K562 (cell line): ENCODE measurements around the gene DNAH8. TPM values are rescaled to one million over a fixed set of nuclear protein-coding genes. Genes with fewer than 3 reads are reported as not detected.

Experiments used
- ATAC-seq: fragments of 200-7000 bp; cut with Tn5 transposase; 3 replicates; pipeline ENCODE4 v1.9.1; 2020; ENCODE audit warnings: moderate library complexity
- BruUV-seq: library from RNA; stranded (reverse); fragments of 400-500 nt; replicated peaks from 2 replicates; lab custom pipeline; 2021; lab: Mats Ljungman, UMichigan
- CTCF ChIA-PET: fragments of 300-600 bp; formaldehyde crosslinking; extraction: SDS; loops from one replicate; lab custom pipeline; 2021; ENCODE audit warnings: low intra/inter-chr PET ratio; lab: Yijun Ruan, JAX
- POLR2A ChIA-PET: fragments of 300-600, 350-650 bp; sonication (Branson Sonifier 250); formaldehyde crosslinking; extraction: SDS; loops from one replicate; lab custom pipeline; 2021; ENCODE audit warnings: antibody characterized with exemption, inconsistent platforms; lab: Yijun Ruan, JAX
- DNase-seq, 4 experiments: peaks; one replicate each; pipeline versions ENCODE4 v3.0.0 to v3.0.0-alpha.2; 2011 to 2018; ENCODE audit warnings: low spot score in 3 of 4, mixed read lengths in 3 of 4; ENCODE audit errors: extremely low read depth in 1 of 4
- FAIRE-seq: peaks from 2 replicates; lab custom pipeline; 2011; peaks lifted over from hg19 to GRCh38; lab: Jason Lieb, UNC
- H2AFZ ChIP-seq: 2 replicates; pipeline ENCODE4 v1.6.0; 2011; ENCODE audit warnings: low read depth, low read length, control low read depth, inconsistent platforms
- H3K27ac ChIP-seq: fragments of 200-600 bp; 3 replicates; pipeline ENCODE4 v1.8.0; 2011; ENCODE audit warnings: low read depth, mild to moderate bottlenecking, control low read depth, inconsistent platforms, low read length, moderate library complexity, mixed read lengths; ENCODE audit errors: extremely low read depth
- H3K27me3 ChIP-seq, 2 experiments: fragments of 300-600 bp in 1 of 2; 2 replicates in 1 of 2; 3 replicates in 1 of 2; pipeline versions ENCODE4 v1.6.0 to v1.8.0; 2011; ENCODE audit warnings: inconsistent platforms in 2 of 2, low read length in 2 of 2, mild to moderate bottlenecking in 1 of 2, mixed read lengths in 1 of 2, moderate library complexity in 1 of 2; ENCODE audit not compliant: control insufficient read depth in 2 of 2, insufficient read depth in 2 of 2
- H3K36me3 ChIP-seq: fragments of 300-600 bp; 3 replicates; pipeline ENCODE4 v1.8.0; 2011; ENCODE audit warnings: mild to moderate bottlenecking, low read length, inconsistent platforms; ENCODE audit not compliant: control insufficient read depth, insufficient read depth
- H3K4me1 ChIP-seq, 2 experiments: fragments of 200-600 bp in 1 of 2; replicated peaks in 1 of 2; 2 replicates in 1 of 2; 3 replicates in 1 of 2; pipeline versions ENCODE4 v1.5.1 to v1.8.0; 2011; ENCODE audit warnings: inconsistent platforms in 2 of 2, low read length in 2 of 2, mild to moderate bottlenecking in 1 of 2, mixed read lengths in 1 of 2, moderate library complexity in 1 of 2; ENCODE audit not compliant: control insufficient read depth in 2 of 2, insufficient read depth in 2 of 2
- H3K4me2 ChIP-seq: 2 replicates; pipeline ENCODE4 v1.6.1; 2011; ENCODE audit warnings: low read length, control low read depth, inconsistent platforms, mixed read lengths; ENCODE audit not compliant: insufficient read depth
- H3K4me3 ChIP-seq: fragments of 200-600 bp; sonication (generic), shearing (Covaris generic); 2 replicates; pipeline ENCODE4 v1.5.1; 2016; ENCODE audit warnings: control low read depth, inconsistent platforms
- H3K79me2 ChIP-seq: fragments of 200-600 bp; 3 replicates; pipeline ENCODE4 v1.8.0; 2011; ENCODE audit warnings: low read length, inconsistent platforms; ENCODE audit not compliant: control insufficient read depth, insufficient read depth
- H3K9ac ChIP-seq, 2 experiments: 2 replicates each; pipeline versions ENCODE4 v1.6.0 to v1.6.1; 2011; ENCODE audit warnings: low read depth in 2 of 2, low read length in 2 of 2, control low read depth in 1 of 2, inconsistent platforms in 1 of 2, mild to moderate bottlenecking in 1 of 2, mixed read lengths in 1 of 2; ENCODE audit not compliant: insufficient read depth in 1 of 2
- H3K9me1 ChIP-seq: one replicate; pipeline ENCODE4 v1.6.0; 2011; ENCODE audit warnings: inconsistent platforms, mild to moderate bottlenecking, low read length, moderate library complexity; ENCODE audit not compliant: control insufficient read depth, insufficient read depth
- H3K9me3 ChIP-seq: replicated peaks from 2 replicates; pipeline ENCODE4 v1.5.1; 2011; ENCODE audit warnings: low read depth, low read length, inconsistent platforms; ENCODE audit not compliant: control insufficient read depth, insufficient read depth
- H4K20me1 ChIP-seq: replicated peaks from 2 replicates; pipeline ENCODE4 v1.6.1; 2011; ENCODE audit warnings: low read length, inconsistent platforms, mixed read lengths; ENCODE audit not compliant: control insufficient read depth, insufficient read depth
- ARHGAP35 ChIP-seq: fragments of 450-650 bp; IDR thresholded peaks from 2 replicates; pipeline ENCODE4 v1.6.1; 2018; ENCODE audit not compliant: partially characterized antibody
- ATF6 ChIP-seq: sonication (generic); formaldehyde crosslinking; IDR thresholded peaks from 2 replicates; pipeline ENCODE4 v1.4.0; 2020; ENCODE audit warnings: mild to moderate bottlenecking, missing genetic modification reagents
- BRCA1 ChIP-seq, 2 experiments: fragments of 450-650 bp in 1 of 2; sonication (generic) in 1 of 2; formaldehyde crosslinking in 1 of 2; IDR thresholded peaks; 2 replicates each; pipeline versions ENCODE4 v1.5.0 to v1.6.1; 2017 to 2020; ENCODE audit warnings: mild to moderate bottlenecking in 1 of 2, missing genetic modification reagents in 1 of 2
- FOXP1 ChIP-seq: sonication (generic); formaldehyde crosslinking; IDR thresholded peaks from 2 replicates; pipeline ENCODE4 v1.8.0; 2022; ENCODE audit warnings: mild to moderate bottlenecking, missing genetic modification reagents
- GATA2 ChIP-seq: sonication (generic); formaldehyde crosslinking; IDR thresholded peaks from 2 replicates; pipeline ENCODE4 v1.4.0; 2020; ENCODE audit warnings: mild to moderate bottlenecking, missing genetic modification reagents
- GTF2E2 ChIP-seq: fragments of 200-800 bp; sonication (Bioruptor generic); IDR thresholded peaks from 2 replicates; pipeline ENCODE4 v1.6.1; 2016; ENCODE audit warnings: missing genetic modification characterization, missing compliant biosample characterization
- HES1 ChIP-seq: fragments of 450-650 bp; IDR thresholded peaks from 2 replicates; pipeline ENCODE4 v1.6.1; 2016; ENCODE audit warnings: low read depth, mild to moderate bottlenecking, moderate library complexity
- HINFP ChIP-seq: fragments of 450-650 bp; conservative IDR thresholded peaks from 2 replicates; pipeline ENCODE4 v1.6.1; 2016; ENCODE audit warnings: missing genetic modification characterization, low read depth, mild to moderate bottlenecking, control low read depth, missing compliant biosample characterization
- HNRNPK ChIP-seq: fragments of 200-400 bp; formaldehyde crosslinking; IDR thresholded peaks from one replicate; pipeline ENCODE4 v1.6.1; 2018; ENCODE audit warnings: mild to moderate bottlenecking, low read depth, low read length; ENCODE audit not compliant: poor library complexity, severe bottlenecking
- HNRNPL ChIP-seq: fragments of 200-400 bp; formaldehyde crosslinking; IDR thresholded peaks from 2 replicates; pipeline ENCODE4 v1.6.1; 2017; ENCODE audit warnings: low read depth, mild to moderate bottlenecking, low read length
- RBBP5 ChIP-seq: fragments of 200-600 bp; sonication (generic); IDR thresholded peaks from 2 replicates; pipeline ENCODE4 v1.6.1; 2012; ENCODE audit warnings: borderline replicate concordance, mild to moderate bottlenecking, low read length, control low read depth, inconsistent platforms; ENCODE audit not compliant: insufficient read depth, poor library complexity, severe bottlenecking
- RFX7 ChIP-seq: fragments of 250-450 bp; sonication (Bioruptor Pico); IDR thresholded peaks from 2 replicates; pipeline ENCODE4 v1.5.1; 2021; ENCODE audit warnings: mild to moderate bottlenecking
- SIN3B ChIP-seq: fragments of 450-650 bp; IDR thresholded peaks from 2 replicates; pipeline ENCODE4 v1.6.1; 2017; ENCODE audit warnings: low read depth, mild to moderate bottlenecking, moderate library complexity
- STAT5A ChIP-seq: IDR thresholded peaks from 2 replicates; pipeline ENCODE4 v1.6.1; 2012; ENCODE audit warnings: low read length, inconsistent platforms, borderline replicate concordance
- ZKSCAN3 ChIP-seq: fragments of 250-450 bp; sonication (Bioruptor Pico); IDR thresholded peaks from 2 replicates; pipeline ENCODE4 v1.4.0; 2020
- WGBS: fragments of 100-300 bp; shearing (Covaris generic); methylation state at CpG from one replicate; pipeline ENCODE4 v1.1.6; 2016; ENCODE audit warnings: low coverage, mixed read lengths; ENCODE audit not compliant: insufficient coverage; ENCODE audit errors: missing lambda C conversion rate; 5-methylcytosine and 5-hydroxymethylcytosine counted together
- in situ Hi-C: fragments of 300-500 bp; cut with MboI; formaldehyde crosslinking; loops from 4 replicates; pipeline ENCODE4 v1.15.0; 2018; ENCODE audit warnings: inconsistent platforms, mixed read lengths
- intact Hi-C: fragments of 100-400 bp; cut with micrococcal nuclease; formaldehyde crosslinking; loops from 2 replicates; pipeline ENCODE4 v1.14.2; 2022
- polyA plus RNA-seq, 8 experiments: library from polyadenylated mRNA; depleted of rRNA in 4 of 8; stranded (reverse) in 5 of 8; unstranded in 3 of 8; fragments of >200 nt; fragmentation: Nextera tagmentation in 2 of 8; fragmentation: Illumina TruSeq in 1 of 8; extraction: Ambion mirVana in 2 of 8; extraction: Trizol in 1 of 8; gene quantifications; 2 replicates each; pipeline versions ENCODE4 v1.2.1 to v1.2.3, GENCODE V29; 2011 to 2014; ENCODE audit warnings: inconsistent platforms in 1 of 8, missing spikeins in 1 of 8
- total RNA-seq, 7 experiments: library from RNA; depleted of rRNA in 6 of 7; stranded (reverse); fragments of >200 nt in 6 of 7; fragmentation: Illumina TruSeq in 2 of 7; extraction: Trizol in 2 of 7; gene quantifications; 2 replicates each; pipeline versions ENCODE4 v1.2.1 to v1.2.3, GENCODE V29; 2011 to 2021; ENCODE audit warnings: low replicate concordance in 1 of 7

The DNAH8 gene
- total and polyA plus RNA-seq, 9 of the 15 experiments (the other 6 are each of a cell fraction or from before 2014, with no cell fraction given) = 1.2 to 4.2 (median 2.9) TPM

- TF ChIP-seq HINFP (no peak), ARHGAP35 (no peak), BRCA1 (IDR thresholded peaks at IDR 0.05) (no peak), BRCA1 (CRISPR knock-in tag; IDR thresholded peaks at IDR 0.05) (no peak)
Measured at GRCh38 chr6:38701551-38701950, 13.6 kb upstream of the DNAH8 start (continued).

- FAIRE-seq = peak; percentile 99
- peaks cover 17% of the 10 kb centered on the region for H3K9me3 ChIP-seq
- peak within 1 kb of the TSS; percentile 89 for H3K4me2 ChIP-seq
- H3K4me1 ChIP-seq = peaks cover 13 to 16% of the 10 kb centered on the region in 2 experiments
- ChIA-PET POLR2A (interaction anchor here (0.5 to 4.2 kb wide), 21 partner anchors 9 to 1301 kb away, joined by 3 to 24 read pairs (median 4); no protein-coding TSS in a partner anchor), CTCF (no interaction called here)
- no peaks in the 10 kb centered on the region; a peak in 1 of 5 replicates for H3K27me3 ChIP-seq
- H3K9ac ChIP-seq = peak within 1 kb of the TSS; percentile 80 to 98
- H3K4me3 ChIP-seq = peak within 1 kb of the TSS; percentile 70
- intact Hi-C loops = no loop called here
- peak within 1 kb of the TSS; percentile 84 for H3K27ac ChIP-seq
- H4K20me1 ChIP-seq = no peaks in the 10 kb centered on the region
- H3K79me2 ChIP-seq = peaks cover 48% of the 10 kb centered on the region
- DNase-seq = peak; percentile 100
- peaks cover 25% of the 10 kb centered on the region for H3K36me3 ChIP-seq
- ATAC-seq = peak; percentile 100
- in situ Hi-C loops = no loop called here
- BruUV-seq = TSS peak; percentile 49
- under 1% methylated on average over 52 of the region's 53 CpGs for WGBS
- H3K9me1 ChIP-seq = no peaks in the 10 kb centered on the region
- peak within 1 kb of the TSS; percentile 78 for H2AFZ ChIP-seq
- TF ChIP-seq FOXP1 (CRISPR knock-in tag) (peak; percentile 85; the same call in 1 of the 2 replicates), RFX7 (no peak), HNRNPL (peak; percentile 88; the same call in 1 of the 2 replicates), SIN3B (0 out of 2 replicates have a peak, but pooled peaks have one; percentile 11), HNRNPK (no peak), BRCA1 (IDR thresholded peaks at IDR 0.05) (no peak), BRCA1 (CRISPR knock-in tag; IDR thresholded peaks at IDR 0.05) (no peak), RBBP5 (peak; percentile 100), ATF6 (0 out of 2 replicates have a peak, but pooled peaks have one; percentile 74), GTF2E2 (tag) (peak; percentile 88), ZKSCAN3 (no peak), HES1 (no peak), GATA2 (CRISPR knock-in tag) (no peak), STAT5A (no peak; the same call in 1 of the 2 replicates)
Measured at GRCh38 chr6:38702558-38703397, 12.3 kb upstream of the DNAH8 start, which contains the start of gene GLO1. Gene GLO1, minus strand, starts transcription at chr6:38703145. Its CDS starts 91 bp downstream, at chr6:38703054.
